Osteocyte (in vitro differentiated cells): ENCODE measurements around the gene UNC13D. TPM values are rescaled to one million over a fixed set of nuclear protein-coding genes. Genes with fewer than 3 reads are reported as not detected.
"Not testable (repeated sequence)": the region's sequence is repeated elsewhere in the genome, so short reads cannot be mapped to it uniquely, and the experiment has no call there.

ENCODE experiments used
- DNase-seq: peaks from one replicate; pipeline ENCODE4 v3.0.0; 2021; ENCODE audit warnings: mixed read lengths; ENCODE audit not compliant: unreplicated experiment; ENCODE audit errors: extremely low spot score
- H3K27ac Mint-ChIP-seq: one replicate; pipeline ENCODE4 v1.8.0; 2021; ENCODE audit warnings: mild to moderate bottlenecking, mixed read lengths; ENCODE audit not compliant: unreplicated experiment
- H3K27me3 Mint-ChIP-seq: one replicate; pipeline ENCODE4 v1.8.0; 2021; ENCODE audit warnings: mixed read lengths; ENCODE audit not compliant: unreplicated experiment
- H3K36me3 Mint-ChIP-seq: one replicate; pipeline ENCODE4 v1.8.0; 2021; ENCODE audit warnings: mixed read lengths; ENCODE audit not compliant: unreplicated experiment
- H3K4me1 Mint-ChIP-seq: one replicate; pipeline ENCODE4 v1.8.0; 2021; ENCODE audit warnings: mixed read lengths; ENCODE audit not compliant: unreplicated experiment
- H3K4me3 Mint-ChIP-seq: one replicate; pipeline ENCODE4 v1.8.0; 2021; ENCODE audit warnings: mild to moderate bottlenecking, moderate library complexity, mixed read lengths; ENCODE audit not compliant: unreplicated experiment
- H3K9me3 Mint-ChIP-seq: one replicate; pipeline ENCODE4 v1.8.0; 2021; ENCODE audit warnings: mixed read lengths; ENCODE audit not compliant: unreplicated experiment
- total RNA-seq: library from RNA; stranded (reverse); gene quantifications from 2 replicates; pipeline ENCODE4 v1.2.1, GENCODE V29; 2021
- TF ChIP-seq, protein P1 (sequence below): fragments of 200-600 bp; sonication (generic); IDR thresholded peaks from 2 replicates; pipeline ENCODE4 v1.5.0; 2021; ENCODE audit warnings: antibody characterized with exemption, mild to moderate bottlenecking, moderate library complexity

UNC13D gene
- total RNA-seq, 1 donor from 2014 or later, result 3.6 TPM

DNA sequence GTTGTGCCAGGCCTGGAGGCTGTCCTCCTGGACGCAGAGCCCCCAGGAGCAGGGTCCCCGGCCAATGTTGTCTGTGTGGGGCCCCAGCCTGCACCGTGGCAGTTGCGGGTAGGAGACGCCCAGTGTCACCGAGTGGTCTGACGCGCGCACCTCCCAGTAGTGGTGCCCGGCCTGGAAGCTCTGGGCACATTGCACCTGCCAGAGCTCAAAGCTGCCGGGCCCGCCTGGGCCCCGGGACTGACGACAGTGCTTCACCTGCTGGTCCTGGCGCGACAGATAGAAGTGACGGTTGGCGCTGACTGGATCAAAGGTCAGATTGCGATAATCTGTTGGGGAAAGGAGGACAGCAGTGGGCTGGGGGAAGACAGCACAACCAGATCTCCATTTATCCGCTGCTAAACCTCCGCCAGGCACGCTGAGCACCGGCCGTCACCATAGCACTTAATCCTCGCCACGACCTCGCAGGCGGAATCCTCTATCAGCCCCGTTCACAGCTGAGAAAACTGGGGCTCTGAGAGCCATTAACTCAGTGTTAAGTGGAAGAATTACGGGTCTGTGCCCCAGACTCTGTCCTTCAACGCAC lies 46.9 kb upstream of the UNC13D start:
- DNase-seq, result no peak
- Mint-ChIP-seq H3K27ac (no peak overlapping the region), H3K36me3 (peaks cover 5% of the 10 kb centered on the region), H3K4me3 (no peak overlapping the region), H3K27me3 (no peaks in the 10 kb centered on the region), H3K4me1 (peaks cover 21% of the 10 kb centered on the region), H3K9me3 (no peaks in the 10 kb centered on the region)
- TF ChIP-seq, protein P1, sequence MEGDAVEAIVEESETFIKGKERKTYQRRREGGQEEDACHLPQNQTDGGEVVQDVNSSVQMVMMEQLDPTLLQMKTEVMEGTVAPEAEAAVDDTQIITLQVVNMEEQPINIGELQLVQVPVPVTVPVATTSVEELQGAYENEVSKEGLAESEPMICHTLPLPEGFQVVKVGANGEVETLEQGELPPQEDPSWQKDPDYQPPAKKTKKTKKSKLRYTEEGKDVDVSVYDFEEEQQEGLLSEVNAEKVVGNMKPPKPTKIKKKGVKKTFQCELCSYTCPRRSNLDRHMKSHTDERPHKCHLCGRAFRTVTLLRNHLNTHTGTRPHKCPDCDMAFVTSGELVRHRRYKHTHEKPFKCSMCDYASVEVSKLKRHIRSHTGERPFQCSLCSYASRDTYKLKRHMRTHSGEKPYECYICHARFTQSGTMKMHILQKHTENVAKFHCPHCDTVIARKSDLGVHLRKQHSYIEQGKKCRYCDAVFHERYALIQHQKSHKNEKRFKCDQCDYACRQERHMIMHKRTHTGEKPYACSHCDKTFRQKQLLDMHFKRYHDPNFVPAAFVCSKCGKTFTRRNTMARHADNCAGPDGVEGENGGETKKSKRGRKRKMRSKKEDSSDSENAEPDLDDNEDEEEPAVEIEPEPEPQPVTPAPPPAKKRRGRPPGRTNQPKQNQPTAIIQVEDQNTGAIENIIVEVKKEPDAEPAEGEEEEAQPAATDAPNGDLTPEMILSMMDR, result no peak

GRCh38 chr17:75889454-75889853 lies 45.2 kb upstream of the UNC13D start:
- Mint-ChIP-seq H3K9me3 (no peaks in the 10 kb centered on the region), H3K27ac (no peak overlapping the region), H3K36me3 (peaks cover 5% of the 10 kb centered on the region), H3K27me3 (no peaks in the 10 kb centered on the region), H3K4me3 (no peak overlapping the region), H3K4me1 (peaks cover 9% of the 10 kb centered on the region)
- DNase-seq, result no peak
- TF ChIP-seq, protein P1, result no peak

- Mint-ChIP-seq H3K36me3 (peaks cover 5% of the 10 kb centered on the region), H3K27ac (no peak overlapping the region), H3K4me1 (no peaks in the 10 kb centered on the region), H3K4me3 (no peak overlapping the region), H3K27me3 (no peaks in the 10 kb centered on the region), H3K9me3 (no peaks in the 10 kb centered on the region)
- DNase-seq, result no peak
- TF ChIP-seq, protein P1, result no peak
These were observed 44.3 kb upstream of the UNC13D start for GRCh38 chr17:75888484-75888883.

DNA sequence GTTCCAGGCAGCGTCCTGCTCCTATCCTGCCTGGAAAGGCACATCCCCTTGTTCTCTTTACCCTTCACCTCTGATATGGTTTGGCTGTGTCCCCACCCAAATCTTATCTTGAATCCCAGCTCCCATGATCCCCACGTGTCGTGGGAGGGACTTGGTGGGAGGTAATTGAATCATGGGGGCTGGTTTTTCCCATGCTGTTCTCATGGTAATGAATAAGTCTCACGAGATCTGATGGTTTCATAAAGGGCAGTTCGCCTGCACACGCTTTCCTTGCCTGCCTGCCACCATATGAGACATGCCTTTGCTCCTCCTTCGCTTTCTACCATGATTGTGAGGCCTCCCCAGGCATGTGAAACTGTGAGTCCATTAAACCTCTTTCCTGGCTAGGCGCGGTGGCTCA lies 41.7 kb upstream of the UNC13D start:
- not testable (repeated sequence) for H3K4me1 Mint-ChIP-seq, H3K9me3 Mint-ChIP-seq, H3K4me3 Mint-ChIP-seq, H3K27ac Mint-ChIP-seq, DNase-seq, H3K36me3 Mint-ChIP-seq, H3K27me3 Mint-ChIP-seq

DNA sequence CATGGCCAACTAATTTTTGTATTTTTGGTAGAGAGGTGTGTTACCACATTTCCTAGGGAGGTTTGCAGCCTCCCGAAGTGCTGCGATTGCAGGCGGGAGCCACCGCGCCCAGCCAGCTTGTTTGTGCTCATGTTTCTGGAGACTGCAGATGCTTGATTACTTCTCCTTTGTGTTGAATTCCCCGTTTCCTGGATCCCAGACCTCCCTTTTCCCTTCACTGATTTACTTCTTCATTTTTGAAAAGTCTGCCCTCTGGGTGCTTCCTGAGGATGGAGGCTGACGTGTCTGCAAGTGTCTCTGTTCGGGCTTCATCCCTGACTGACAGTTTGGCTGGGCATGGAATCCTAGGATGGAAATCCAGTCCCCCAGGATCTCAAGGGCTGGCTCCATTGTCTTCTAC lies 41.2 kb upstream of the UNC13D start:
- TF ChIP-seq, protein P1, result no peak
- peaks cover 3% of the 10 kb centered on the region for H3K36me3 Mint-ChIP-seq
- no peak for DNase-seq
- no peaks in the 10 kb centered on the region for H3K9me3 Mint-ChIP-seq
- H3K27ac Mint-ChIP-seq, result no peak overlapping the region
- peaks cover 6% of the 10 kb centered on the region for H3K4me1 Mint-ChIP-seq
- no peaks in the 10 kb centered on the region for H3K27me3 Mint-ChIP-seq
- H3K4me3 Mint-ChIP-seq, result no peak overlapping the region
